Cortex of kidney (tissue), 1 donor: ENCODE data around the gene TEX14.
"Not testable (repeated sequence)": the region's sequence is repeated elsewhere in the genome, so short reads cannot be mapped to it uniquely, and the experiment has no call there.

Experiments
- DNase-seq: peaks from one replicate; lab custom pipeline; 2025; lab: John Stamatoyannopoulos, UW

Gene TEX14

GRCh38 chr17:58595194-58595792 is 96.6 kb downstream of the TEX14 start:
- DNase-seq = no peak

DNA sequence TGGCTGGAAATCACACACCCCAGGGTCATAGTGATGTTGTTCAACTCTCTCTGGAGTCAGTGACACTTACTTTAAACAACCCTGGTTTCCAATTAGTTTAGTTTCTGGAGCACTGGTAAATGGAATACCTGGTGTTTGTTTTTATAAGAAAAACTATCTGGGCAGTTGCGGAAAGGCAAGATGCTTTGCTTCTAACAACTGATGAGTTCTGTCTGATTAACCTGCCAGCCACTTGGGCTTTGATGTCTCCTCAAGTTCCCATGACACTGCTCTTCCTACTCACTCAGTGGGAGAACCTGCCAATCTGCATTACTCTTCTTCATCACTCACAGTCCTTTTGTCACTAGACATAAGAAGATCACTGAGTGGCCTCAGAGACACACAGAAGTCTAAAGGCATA is 98.7 kb downstream of the TEX14 start:
- no peak for DNase-seq

- DNase-seq = no peak
Observed at GRCh38 chr17:58591455-58591854, 100.4 kb downstream of the TEX14 start.

- no peak for DNase-seq
Observed at GRCh38 chr17:58590377-58590776, 101.5 kb downstream of the TEX14 start.

GRCh38 chr17:58587713-58588117 is 104.1 kb downstream of the TEX14 start:
- no peak for DNase-seq

- no peak for DNase-seq
Observed at GRCh38 chr17:58586009-58586644, 105.7 kb downstream of the TEX14 start.

- DNase-seq = no peak
Observed at GRCh38 chr17:58585554-58585953, 106.3 kb downstream of the TEX14 start.

DNA sequence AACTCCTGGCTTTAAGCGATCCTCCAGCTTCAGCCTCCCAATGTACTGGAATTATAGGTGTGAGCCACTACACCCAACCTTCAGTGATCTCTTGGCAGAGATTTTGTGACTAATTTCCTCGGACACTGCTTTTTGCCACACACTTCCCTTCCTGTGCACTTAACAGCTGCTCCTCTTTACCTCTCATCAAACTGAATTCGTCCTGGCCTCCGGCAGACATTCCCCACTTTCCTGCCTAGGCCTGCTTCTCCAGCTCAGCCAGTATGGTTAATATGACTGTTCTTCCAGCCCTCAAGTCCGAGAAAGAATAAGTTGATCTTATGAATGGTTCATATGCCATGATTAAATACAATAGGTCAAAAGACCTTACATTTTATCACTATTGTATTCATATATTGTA is 108.4 kb downstream of the TEX14 start:
- DNase-seq = no peak

- not testable (repeated sequence) for DNase-seq
Observed at GRCh38 chr17:58582718-58583117, 109.1 kb downstream of the TEX14 start.

DNA sequence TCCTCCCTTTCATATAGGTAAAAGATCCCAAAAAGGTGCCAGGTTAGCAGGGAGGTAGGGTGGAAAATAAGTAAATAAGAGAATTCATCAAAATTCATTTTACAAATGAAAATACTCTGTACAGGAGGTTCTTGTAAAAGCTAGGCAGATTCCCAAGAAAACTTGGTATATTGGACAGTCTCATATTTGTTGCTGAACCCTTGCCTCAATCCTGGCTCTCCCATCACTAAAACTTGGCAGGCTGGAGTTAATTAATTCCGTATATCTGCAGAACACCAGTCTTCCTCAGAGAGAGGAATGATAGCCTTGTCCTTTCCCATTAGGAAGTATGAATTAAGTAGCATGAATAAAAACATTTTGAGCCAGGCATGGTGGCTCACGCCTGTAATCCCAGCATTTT is 111.2 kb downstream of the TEX14 start:
- no peak for DNase-seq

DNA sequence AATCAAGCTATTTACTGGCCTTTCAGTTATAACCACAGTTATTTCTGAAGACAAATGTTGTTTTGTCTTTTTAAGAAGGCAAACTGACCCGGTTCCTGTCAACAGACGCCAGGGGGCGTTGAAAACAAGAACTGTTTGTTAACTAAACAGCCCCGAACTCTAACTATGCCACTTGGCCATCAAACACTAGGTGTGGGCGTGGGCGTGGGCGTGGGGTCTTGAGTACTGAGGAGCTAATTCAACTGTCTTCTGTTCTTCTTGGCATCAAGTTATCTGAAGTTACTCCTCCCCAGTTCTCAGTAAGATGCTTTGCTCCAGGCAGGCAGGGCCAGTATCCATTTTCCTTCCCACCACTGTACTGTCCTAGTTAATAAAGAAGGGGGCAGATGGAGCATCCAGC is 114.1 kb downstream of the TEX14 start:
- no peak for DNase-seq

GRCh38 chr17:58576679-58577367 is 115.0 kb downstream of the TEX14 start:
- no peak for DNase-seq

DNA sequence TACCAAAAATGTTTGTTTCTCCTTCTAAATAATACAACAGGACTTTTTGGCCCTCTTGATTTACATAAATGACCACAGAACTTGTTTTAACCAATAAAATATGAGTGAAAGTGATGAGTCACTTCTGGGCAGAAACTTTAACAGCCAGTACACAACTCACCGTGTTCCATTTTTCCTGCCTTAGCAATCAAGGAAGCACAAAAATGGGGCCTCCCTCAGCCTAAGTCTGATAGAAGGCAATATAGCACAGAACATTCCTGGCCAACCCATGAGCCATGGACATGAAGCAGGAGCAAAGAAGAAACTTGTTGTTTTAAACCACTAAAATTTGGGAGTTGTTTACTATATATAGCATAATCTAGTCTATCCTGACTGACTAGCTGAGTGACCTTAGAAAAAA is 116.3 kb downstream of the TEX14 start:
- DNase-seq = no peak

GRCh38 chr17:58574025-58574424 is 117.8 kb downstream of the TEX14 start:
- no peak for DNase-seq

DNA sequence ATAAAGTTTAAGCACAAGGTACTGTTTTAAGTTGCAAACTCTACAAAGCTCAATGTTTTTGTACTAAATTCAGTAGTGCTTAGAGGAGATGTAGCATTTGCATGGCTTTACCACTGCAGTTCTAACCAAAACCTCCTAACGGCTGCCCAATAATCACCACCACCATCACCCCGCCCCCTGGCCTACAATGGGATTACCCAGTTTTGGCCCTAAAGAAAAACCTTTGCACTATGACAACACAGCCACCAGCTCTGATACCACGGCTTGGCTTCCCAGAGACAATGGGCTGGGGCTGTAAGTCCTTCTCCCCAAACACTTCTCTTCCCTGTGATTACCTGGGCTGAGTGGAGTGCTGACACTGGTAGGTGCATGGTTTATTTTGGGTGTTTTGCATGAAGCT is 119.0 kb downstream of the TEX14 start:
- DNase-seq = no peak

GRCh38 chr17:58570758-58571157 is 121.1 kb downstream of the TEX14 start:
- no peak for DNase-seq

DNA sequence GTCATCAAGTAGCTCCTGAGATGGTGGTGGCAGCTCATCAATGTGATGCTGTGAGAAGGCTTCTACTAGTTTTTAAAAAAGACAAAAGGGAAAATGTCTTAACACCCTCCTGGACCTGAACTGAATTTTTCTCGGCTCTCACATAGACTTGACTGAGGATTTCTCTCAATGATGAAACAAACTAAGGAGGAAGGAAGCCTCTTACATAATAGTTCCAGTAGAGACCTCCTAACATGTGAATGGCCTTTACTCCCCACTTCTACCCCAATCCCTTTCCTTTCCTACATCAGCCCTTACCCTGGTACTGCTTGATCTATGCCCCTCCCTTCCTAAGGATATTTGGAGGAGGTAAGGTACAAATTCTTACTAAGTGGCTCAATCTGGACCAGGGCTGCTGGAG is 122.6 kb downstream of the TEX14 start:
- no peak for DNase-seq

GRCh38 chr17:58568044-58568799 is 123.6 kb downstream of the TEX14 start:
- no peak for DNase-seq

GRCh38 chr17:58565389-58566311 is 126.2 kb downstream of the TEX14 start:
- no peak for DNase-seq

DNA sequence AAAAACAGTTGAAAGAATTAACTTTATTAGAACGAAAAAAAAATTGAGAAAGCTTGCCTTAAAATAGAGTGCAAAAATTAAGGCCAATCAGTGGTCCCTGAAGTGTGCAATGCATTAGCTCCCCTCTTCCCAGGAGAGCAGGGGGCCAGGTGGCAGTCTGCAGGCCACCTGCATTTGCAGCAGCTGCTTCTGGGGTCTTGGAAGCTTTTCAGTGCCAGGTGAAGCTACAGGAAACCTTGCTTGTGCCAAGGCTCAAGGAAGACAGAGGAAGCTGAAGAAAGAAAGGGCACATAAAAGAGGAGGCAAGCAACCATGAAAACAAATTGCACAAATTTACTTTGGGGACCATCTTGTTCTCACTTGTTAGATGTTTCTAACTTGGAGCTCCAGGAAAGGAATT is 126.9 kb downstream of the TEX14 start:
- no peak for DNase-seq

DNA sequence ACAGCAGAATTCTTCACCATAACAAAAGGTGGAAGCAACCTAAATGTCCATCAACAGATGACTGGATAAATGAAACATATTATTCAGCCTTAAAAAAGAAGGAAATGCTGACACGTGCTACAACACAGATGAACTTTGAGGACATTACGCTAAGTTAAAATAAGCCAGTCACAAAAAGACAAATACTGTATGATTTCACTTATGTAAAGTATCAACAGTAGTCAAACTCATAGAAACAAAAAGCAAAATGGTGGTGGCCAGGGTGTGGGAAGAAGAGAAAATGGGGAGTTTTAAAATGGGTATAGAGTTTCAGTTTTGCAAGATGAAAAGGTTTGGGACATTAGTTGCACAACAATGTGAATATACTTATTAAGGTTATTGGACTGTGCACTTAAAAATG is 127.6 kb downstream of the TEX14 start:
- DNase-seq = no peak

DNA sequence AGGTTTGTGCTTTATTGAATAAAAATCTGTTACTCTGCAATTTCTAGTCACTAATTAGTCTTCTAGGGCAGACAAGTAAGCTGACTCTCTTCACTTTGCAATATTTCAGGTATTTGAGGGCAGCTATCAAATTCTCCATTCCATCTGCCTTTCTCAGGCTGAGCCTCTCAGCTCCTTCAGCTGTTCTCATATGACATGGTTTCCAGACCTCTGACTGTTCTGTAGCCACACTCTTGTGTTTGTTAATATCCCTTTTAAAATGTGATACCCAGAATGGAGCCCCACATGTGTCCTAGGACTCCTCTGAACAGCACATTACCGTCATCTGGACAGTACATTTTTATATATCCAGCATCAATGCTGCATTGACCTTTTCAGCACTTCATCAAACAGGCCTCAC is 131.3 kb downstream of the TEX14 start:
- DNase-seq = no peak
